ENCODE results near the gene FCSK.

DNA sequence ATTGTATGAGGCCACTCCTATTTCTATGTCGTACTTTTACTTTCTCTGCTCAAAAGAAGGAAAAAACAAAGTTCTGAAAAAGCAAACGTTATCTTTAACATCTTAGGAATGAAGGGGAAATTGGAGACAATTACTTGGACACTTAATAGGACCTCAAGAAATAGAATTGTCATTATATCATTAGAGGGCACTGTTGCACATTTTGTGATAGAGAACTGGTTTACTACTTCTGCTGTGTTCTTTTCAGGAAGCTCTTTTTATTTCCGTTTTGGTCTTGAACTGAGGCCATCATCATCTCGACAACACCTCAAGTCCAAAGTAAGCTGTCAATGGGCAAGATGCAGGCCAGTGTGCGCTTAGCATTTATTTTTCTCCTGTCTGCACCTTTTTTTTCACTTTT, 54.4 kb downstream of the FCSK start:
- TF ChIP-seq, protein P1, sequence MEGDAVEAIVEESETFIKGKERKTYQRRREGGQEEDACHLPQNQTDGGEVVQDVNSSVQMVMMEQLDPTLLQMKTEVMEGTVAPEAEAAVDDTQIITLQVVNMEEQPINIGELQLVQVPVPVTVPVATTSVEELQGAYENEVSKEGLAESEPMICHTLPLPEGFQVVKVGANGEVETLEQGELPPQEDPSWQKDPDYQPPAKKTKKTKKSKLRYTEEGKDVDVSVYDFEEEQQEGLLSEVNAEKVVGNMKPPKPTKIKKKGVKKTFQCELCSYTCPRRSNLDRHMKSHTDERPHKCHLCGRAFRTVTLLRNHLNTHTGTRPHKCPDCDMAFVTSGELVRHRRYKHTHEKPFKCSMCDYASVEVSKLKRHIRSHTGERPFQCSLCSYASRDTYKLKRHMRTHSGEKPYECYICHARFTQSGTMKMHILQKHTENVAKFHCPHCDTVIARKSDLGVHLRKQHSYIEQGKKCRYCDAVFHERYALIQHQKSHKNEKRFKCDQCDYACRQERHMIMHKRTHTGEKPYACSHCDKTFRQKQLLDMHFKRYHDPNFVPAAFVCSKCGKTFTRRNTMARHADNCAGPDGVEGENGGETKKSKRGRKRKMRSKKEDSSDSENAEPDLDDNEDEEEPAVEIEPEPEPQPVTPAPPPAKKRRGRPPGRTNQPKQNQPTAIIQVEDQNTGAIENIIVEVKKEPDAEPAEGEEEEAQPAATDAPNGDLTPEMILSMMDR (IDR thresholded peaks at IDR 0.05): no peak
- no peak for TF ChIP-seq POLR2A (IDR thresholded peaks at IDR 0.05)

Data from uterus (tissue), 2 donors.